TTC549 (cell line): ENCODE data around the gene SLC1A1.
"Not testable (repeated sequence)": the region's sequence is repeated elsewhere in the genome, so short reads cannot be mapped to it uniquely, and the experiment has no call there.

Source experiments
- FAIRE-seq: peaks from 2 replicates; lab custom pipeline; 2012; peaks lifted over from hg19 to GRCh38; lab: Jason Lieb, UNC

Gene SLC1A1

DNA sequence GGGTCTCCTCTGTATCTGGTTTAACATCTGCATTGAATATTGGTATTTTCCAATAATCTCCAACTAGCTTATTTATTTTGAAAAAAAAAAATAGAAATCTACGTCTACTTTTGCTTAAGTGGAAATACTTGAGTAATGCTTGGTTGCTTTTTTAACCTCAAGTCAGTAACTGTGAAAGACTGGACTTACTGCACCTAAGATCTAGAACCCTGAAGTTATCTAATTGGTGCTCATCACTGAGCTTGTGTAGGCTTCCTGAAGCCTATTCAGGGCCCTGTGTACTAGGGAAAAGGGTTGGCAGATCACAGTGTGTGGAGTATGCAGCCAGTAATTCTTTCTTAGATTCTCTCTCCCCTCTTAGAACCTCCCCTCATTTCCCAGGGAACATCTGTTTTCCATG is 16.2 kb downstream of the SLC1A1 start:
- no peak for FAIRE-seq

DNA sequence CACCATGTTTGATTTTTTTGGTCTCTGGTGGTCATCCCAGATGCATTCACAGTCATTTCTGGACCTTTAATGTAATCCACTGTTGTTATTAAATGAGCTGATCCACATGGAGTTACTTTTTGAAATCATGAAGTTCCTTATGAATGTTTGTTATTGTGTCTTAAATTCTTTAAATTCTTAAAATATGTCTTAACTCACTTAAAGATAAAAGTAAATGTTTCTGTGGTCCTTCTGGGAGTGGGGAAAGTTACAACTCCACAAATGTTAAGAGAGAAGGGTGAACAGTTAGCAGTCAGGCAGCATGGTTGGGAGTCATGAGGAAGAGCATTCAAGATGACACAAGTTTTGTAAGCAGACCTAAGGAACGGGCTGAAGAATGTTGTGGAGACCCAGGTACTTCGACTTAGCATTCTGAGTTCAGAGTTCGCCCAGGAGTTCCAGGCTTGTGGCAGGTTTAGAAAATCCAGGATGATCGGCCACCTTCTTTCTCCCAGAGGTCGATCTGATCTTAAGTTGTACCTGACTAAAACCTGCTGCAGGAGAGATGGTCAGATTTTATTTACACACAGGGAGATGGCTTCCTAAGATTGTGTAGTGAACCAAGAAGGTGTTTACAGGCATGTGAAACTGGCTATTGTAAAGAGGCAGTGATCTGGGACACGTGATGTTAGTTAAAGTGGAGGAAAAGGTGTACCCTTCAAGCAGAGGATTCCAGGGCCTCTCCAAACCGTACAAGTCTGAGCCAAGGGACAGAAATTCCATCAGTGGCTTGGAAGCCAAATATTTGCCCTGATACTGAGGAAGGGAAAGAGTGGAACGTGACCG is 17.2 kb downstream of the SLC1A1 start:
- FAIRE-seq = no peak

DNA sequence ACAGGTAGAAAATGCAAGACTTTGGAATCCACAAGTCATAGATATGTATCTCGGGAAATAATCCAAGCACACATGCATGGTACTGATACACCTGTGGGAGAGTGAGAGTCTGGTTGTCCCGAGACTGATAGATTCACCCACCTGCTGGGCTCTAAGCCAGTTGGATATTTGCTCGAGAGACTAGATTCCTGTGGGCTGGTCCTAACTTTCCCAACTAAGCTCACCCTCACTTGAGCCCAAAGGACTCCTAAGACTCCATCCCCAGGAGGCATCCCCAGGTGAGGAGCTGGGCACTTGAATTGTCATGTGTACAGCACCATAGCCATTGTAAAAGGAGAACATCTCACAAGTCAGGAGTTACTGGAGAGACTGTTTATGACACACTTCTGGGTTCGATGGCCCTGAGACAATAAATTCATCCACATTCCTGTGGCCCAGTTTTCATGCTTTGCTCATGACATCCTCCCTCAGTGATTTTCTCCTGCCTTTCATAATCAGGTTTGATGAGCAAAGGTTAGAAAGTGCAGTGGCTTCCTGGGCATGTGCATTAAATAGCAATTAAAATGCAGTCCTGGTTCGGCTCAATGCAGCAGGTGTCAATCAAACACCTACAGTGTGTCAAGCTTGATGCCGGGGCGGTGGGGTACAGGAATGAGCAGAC is 18.1 kb downstream of the SLC1A1 start:
- no peak for FAIRE-seq

DNA sequence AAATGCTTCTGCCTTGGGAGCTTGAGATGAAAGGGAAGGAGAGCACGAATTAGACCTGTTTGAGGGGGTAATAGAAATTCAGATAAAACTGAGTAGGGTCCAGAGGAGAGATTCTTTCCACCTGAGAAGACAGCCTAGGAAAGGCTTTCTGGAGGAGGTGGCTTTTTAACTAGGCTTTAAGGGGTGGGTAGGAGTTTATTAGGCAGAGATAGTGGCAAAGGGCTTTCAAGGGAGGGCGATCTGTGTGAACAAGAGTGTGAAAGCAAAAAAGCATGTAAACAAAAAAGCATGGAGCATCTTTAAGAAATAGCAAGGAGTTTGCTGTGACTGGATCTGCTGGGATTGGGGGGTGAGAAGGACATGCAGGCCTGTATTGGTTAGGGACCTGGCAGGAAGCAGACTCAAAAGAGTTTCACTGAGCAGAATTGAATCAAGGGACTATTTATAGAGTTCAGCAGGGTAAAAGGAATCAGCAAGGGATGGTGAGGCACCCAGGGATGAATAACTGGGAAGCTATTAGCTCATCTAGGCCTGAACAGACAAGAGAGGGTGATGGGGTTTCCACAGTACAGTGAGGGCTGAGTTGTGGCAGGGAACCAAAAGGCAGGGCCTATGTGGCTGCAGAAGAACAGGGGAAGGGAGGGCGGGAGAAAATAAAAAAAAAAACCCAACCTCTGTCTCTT is 18.8 kb downstream of the SLC1A1 start:
- FAIRE-seq = no peak

DNA sequence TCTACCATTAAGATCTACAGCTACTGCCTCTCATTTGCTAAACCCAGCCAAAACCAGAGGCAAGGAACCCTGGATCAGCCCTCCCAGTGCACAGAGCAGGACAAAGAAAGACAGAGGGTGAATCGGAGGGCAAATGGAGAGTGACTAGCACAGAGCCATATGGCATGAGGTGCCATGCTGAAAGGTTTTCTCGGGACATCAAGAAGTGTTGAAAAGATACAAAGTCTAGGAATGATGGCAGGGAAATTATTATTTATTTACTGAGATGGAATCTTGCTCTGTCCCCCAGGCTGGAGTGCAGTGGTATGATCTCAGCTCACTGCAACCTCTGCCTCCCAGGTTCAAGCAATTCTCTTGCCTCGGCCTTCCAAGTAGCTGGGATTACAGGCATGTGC is 19.3 kb downstream of the SLC1A1 start:
- FAIRE-seq = no peak

DNA sequence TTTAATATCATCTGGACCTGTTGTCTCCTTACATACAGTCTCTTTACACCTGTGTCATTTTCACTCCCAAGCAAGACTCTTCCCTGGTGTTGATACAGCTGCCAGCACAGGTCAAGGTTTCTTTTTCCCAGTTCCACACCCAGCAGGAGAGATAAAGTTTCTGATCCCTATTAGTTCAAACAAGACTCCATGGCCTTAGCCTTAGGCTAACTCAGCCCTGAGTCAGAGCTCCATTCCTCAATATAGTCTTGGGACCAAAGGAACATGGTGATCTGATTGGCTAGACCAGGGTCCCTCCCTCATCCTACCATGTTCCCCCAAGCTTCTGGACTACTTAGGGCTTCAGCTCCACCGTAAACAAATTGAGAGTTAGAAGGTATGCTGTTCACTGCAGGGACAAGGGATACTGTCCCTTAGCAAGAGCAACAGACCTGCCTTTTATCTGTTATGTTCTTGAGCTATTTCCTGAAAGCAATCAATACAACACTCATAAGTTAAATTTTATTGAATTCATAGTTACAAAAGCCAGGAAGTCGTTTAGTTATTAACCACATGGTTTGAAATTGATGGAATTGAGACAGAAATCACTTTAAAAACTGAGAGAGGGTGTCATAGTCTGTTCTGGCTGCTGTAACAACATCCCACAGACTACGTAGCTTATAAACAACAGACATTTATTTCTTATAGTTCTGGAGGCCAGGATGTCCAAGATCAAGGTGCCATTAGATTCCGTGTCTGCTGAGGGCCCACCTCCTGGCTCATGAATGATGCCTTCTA is 20.5 kb downstream of the SLC1A1 start:
- FAIRE-seq = no peak

DNA sequence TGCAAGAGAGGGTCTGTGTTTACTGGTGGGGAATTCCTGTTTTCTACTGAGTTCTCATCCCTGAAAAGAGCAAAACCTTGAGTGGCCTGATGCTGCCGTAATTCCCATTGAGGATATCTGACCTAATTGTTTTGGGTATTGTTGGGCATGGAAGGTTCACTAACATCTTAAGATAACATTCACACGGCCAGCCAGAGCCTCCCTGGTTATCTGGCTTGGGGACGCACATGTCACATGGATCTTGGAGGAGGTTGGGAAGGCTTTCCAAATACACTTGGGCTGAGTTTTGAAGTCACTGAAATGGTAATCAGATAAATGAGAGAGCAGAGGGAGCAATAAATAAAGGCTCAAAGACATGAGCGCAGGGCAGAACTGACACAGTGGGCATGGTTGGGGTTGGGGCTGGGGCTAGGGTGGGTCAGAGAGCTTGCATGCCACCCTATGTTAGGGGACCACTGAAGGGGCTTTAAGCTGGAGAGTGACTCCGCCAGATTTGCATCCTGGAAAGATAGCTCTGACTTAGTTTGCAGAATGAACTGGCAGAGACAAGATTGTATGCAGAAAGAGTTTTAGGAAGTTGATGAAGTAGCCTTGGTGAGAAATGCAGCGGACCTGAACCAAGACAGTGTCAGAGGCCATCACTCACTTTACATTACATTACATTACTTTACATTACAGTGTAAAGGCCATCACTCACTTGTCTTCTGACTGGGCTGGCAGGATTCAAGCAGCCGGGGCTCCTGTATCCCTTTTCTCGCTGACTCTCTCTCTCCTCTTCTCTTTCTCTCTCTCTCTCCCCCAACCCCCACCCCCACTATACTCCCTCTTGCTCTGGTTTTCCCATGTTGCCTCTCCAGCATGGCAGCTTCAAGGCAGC is 24.2 kb downstream of the SLC1A1 start:
- no peak for FAIRE-seq

DNA sequence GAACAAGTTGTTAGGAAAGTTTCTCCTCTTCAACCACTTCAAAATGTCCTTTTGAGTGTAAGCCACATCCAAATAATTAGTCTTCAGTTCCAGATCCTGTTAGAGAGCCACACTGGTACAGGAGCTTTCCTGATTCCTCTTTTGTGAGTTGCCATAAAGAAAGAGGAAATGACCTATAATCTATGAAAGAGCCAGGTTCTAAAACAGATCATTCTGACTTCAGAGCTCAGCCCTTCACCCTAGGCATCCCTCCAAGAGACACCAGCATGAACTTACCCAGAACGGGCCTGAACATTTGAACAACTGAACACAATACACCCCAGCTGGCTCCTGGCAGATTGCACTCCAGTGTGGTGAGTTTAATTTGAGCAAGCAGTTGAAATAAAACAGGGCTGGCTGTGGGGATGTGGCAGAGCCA is 25.7 kb downstream of the SLC1A1 start:
- no peak for FAIRE-seq

DNA sequence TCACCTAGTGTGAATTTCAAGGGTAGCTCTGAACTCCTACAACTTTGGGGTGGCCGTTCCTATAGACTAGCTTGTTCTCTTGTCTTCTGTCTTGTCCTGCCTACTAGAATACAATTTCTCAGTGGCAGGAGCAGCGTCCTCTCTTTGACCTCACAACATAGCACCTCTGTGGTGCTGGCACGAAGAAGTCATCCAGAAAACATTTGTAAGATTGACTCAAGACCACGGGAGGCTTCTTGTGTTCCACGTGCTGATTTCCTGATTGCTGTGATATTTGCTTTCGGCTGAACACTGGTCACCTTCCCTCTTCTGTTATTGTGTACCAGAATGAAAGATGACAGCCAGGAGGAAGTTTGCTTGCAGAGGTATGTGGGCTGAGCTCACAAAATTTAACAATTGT is 27.0 kb downstream of the SLC1A1 start:
- FAIRE-seq = no peak

DNA sequence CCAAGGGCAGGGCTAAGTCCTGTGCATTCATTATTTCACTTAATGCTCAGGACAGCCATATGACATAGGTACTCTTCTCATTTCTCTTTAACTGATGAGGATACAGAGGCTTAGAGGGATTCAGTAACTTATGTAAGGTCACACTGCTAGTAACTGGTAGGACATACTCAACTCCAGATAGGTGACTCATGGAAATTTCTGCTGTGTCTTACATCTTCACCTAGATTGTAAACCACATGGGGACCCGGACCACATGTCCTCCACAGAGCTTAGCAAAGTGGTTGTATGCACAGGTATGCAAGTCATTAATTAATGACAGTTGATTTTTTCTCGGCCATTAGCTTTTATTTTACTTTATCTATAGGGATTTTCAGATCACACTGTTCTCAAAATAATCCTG is 29.3 kb downstream of the SLC1A1 start:
- no peak for FAIRE-seq

DNA sequence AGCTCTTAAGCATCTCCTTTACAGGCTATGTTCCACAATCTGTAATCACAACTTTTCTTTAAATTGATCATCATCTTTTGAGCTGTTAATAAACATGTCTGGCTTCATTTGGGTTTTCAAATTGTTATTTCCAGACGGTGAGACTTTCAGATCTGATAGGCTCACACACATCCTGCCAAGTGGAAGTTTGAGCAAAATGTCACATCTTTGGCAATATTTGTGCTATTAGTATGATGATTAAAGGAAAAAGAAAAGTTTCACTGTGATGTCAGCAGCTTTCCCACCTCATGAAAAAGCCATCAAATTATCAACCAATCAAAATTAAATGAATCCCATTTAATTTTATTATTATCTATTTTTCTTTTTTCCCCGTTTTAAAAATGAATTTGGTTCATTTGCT is 29.8 kb downstream of the SLC1A1 start:
- FAIRE-seq = no peak

DNA sequence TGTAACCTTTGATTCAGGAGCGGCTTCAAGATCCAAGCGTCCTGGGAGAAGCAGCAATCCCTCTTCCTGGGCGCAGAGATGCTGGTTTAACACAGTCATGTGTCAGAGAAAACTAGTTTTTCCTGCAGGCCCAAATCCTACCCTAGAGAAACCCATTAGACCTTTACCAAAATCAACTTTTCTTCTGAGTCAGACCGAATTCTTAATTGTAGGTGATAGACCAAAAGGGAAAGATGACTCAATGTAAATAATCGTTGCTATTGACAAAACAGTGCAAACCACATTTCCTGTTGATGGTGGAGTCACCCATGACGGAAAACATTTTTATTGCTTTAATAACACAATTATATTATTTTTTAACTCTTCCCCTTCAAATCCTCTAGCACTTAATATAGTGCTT is 40.1 kb downstream of the SLC1A1 start:
- no peak for FAIRE-seq

DNA sequence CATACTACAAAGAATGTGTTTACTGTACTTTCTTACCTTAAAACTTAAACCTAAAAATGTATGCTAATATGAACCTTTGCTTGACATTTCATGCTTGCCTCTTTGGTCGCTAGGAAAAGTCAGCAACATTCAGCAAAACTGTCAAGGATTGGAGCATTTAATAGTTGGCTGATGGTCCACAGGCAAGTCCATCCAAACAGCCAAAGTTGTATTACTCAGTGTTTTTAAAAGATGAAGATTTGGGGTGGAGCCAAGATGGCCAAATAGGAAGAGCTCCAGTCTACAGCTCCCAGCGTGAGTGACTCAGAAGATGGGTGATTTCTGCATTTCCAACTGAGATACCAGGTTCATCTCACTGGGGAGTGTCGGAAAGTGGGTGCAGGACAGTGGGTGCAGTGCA is 40.6 kb downstream of the SLC1A1 start:
- not testable (repeated sequence) for FAIRE-seq

DNA sequence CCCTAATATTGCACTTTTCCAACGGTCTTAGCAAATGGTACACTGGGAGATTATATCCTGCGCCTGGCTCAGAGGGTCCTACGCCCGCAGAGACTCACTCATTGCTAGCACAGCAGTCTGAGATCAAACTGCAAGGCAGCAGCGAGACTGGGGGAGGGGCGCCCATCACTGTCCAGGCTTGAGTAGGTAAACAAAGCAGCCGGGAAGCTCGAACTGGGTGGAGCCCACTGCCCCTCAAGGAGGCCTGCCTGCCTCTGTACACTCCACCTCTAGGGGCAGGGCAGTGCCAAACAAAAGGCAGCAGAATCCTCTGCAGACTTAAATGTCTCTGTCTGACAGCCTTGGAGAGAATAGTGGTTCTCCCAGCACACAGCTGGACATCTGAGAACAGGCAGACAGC is 41.1 kb downstream of the SLC1A1 start:
- not testable (repeated sequence) for FAIRE-seq

DNA sequence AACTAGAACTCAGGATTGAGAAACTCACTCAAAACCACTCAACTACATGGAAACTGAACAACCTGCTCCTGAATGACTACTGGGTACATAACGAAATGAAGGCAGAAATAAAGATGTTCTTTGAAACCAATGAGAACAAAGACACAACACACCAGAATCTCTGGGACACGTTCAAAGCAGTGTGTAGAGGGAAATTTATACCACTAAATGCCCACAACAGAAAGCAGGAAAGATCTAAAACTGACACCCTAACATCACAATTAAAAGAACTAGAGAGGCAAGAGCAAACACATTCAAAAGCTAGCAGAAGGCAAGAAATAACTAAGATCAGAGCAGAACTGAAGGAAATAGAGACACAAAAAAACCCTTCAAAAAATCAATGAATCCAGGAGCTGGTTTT is 43.6 kb downstream of the SLC1A1 start:
- FAIRE-seq = not testable (repeated sequence)

DNA sequence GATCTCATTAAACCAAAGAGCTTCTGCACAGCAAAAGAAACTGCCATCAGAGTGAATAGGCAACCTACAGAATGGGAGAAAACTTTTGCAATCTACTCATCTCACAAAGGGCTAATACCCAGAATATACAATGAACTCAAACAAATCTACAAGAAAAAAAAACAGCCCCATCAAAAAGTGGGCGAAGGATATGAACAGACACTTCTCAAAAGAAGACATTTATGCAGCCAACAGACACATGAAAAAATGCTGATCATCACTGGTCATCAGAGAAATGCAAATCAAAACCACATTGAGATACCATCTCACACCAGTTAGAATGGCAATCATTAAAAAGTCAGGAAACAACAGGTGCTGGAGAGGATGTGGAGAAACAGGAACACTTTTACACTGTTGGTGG is 45.9 kb downstream of the SLC1A1 start:
- FAIRE-seq = not testable (repeated sequence)

DNA sequence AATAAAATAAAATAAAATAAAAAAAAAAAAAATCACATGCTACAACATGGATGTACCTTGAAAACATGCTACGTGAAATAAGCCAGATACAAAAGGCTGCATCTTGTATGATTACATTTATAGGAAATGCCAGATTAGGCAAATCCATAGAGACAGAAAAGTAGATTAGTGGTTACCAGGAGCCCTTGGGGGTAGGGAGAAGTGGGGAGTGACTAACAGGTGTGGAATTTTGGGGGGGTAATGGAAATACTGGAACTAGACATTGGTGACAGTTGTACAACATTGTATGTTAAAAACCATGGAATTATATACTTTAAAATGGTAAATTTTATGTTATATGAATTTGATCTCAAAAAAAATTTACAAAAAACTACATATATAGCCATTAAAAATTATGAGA is 47.3 kb downstream of the SLC1A1 start:
- no peak for FAIRE-seq

DNA sequence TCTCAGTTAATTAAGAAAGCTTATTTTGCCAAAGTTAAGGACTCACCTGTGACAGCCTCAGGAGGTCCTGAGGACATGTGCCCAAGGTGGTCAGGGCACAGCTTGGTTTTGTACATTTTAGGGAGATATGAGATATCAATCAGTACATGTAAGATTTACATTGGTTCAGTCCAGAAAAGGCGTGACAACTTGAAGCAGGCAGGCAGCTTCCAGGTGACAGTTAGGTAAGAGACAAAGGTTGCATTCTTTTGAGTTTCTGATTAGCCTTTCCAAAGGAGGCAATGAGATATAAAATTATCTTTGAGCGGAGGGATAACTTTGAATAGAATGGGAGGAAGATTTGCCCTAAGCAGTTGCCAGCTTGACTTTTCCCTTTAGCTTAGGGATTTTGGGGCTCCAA is 47.8 kb downstream of the SLC1A1 start:
- no peak for FAIRE-seq

DNA sequence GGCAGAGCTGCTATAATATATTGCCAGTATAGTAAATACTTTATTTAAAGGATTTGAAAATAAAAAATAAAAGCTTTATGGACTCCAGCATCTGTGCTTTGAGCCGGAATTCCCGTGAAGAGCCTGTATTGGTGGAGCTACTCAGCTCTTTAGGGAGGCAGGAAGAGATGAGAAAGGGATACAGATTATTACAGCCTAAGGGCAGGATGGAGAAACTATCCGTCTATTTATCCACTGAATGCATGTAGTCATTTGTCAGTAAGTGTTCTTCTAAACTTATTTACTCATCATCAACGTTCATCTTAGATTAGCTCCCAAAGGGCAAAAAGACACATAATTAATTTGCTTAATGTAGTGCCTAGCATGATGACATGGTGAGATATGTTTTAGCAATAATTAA is 48.4 kb downstream of the SLC1A1 start:
- FAIRE-seq = no peak

DNA sequence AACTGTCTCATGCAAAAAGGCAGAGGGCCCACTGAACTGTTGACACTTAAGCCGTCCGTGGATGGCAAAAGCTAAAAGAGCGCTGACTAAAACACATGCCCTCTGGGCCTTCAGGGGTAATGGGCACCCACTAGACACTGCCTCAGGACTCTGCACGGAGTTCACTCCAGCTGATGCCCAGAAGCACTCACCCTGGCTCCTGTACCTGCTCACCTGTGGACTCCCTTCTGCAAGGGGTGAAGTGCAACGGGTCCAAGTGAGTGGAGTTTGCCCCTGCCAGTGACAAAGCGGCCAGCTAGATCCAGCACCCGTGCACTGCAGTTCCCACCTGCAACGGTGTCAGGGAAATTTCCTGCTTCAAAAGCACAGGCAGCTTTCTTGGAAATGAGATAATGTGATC is 50.2 kb downstream of the SLC1A1 start:
- FAIRE-seq = no peak

DNA sequence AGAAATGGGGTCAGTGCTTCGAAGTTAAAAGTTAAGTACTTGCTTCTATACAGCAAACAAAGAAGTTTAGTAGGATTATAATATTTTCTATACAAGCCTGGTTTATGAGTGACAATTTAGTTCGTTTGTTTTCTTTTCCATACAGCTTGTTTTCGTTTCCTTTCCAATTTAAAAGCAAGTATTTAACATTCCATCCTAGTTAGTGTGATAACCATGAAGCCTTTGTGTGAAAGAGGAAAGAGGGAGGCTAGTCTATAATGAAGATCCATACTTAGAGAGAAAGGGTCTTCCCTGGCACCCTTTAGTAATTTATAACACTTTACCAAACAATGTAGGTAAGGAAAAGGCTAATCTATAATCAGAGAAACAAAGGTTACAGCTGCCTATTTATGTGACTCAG is 51.0 kb downstream of the SLC1A1 start:
- no peak for FAIRE-seq

DNA sequence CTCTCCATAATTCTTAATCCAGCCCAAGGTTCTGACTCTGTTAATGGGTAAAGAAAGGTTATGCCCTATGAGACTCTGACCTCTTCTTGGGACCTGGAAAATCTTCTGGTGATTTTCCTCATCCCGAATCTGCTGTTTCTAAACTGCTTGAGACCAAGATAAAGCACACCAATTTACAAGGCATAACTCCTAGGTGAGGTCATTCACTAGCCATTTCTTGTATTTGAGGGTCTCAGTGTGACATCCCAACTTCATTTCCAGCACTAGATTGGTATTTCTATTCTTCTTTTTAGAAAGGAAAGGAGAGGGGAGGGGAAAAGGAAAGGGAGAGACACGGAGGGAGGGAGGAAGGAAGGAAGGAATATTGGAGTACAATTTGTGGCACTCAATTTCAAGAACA is 51.6 kb downstream of the SLC1A1 start:
- FAIRE-seq = no peak
